ENCODE measurements around the gene TPMT.

The TPMT gene

GRCh38 chr6:18154507-18155149 lies at the start of gene TPMT:
Gene TPMT (minus strand): TSS chr6:18155077. CDS start chr6:18149127, 5,950 bp downstream.
- H3K4me3 ChIP-seq (ENCODE audit: low read depth, low read length): peak within 1 kb of the TSS; percentile 90
- TF ChIP-seq CTCF (IDR thresholded peaks at IDR 0.05; ENCODE audit: insufficient read depth, low read depth, low read length, missing control alignments): no peak
- peak; percentile 11 for DNase-seq (ENCODE audit: low read depth)

GRCh38 chr6:18203786-18204185 lies 48.9 kb upstream of the TPMT start:
- no peak for TF ChIP-seq CTCF (IDR thresholded peaks at IDR 0.05; ENCODE audit: insufficient read depth, low read depth, low read length, missing control alignments)
- no peak for DNase-seq (ENCODE audit: low read depth)

GRCh38 chr6:18192026-18192425 lies 37.1 kb upstream of the TPMT start:
- DNase-seq (ENCODE audit: low read depth): no peak
- H3K4me3 ChIP-seq (ENCODE audit: low read depth, low read length): no peak overlapping the region
- no peak for TF ChIP-seq CTCF (IDR thresholded peaks at IDR 0.05; ENCODE audit: insufficient read depth, low read depth, low read length, missing control alignments)

More at GRCh38 chr6:18203786-18204185, 48.9 kb upstream of the TPMT start:
- no peak overlapping the region for H3K4me3 ChIP-seq (ENCODE audit: low read depth, low read length)

GRCh38 chr6:18189196-18189595 lies 34.3 kb upstream of the TPMT start:
- no peak for TF ChIP-seq CTCF (IDR thresholded peaks at IDR 0.05; ENCODE audit: insufficient read depth, low read depth, low read length, missing control alignments)
- H3K4me3 ChIP-seq (ENCODE audit: low read depth, low read length): no peak overlapping the region
- no peak for DNase-seq (ENCODE audit: low read depth)

- no peak for DNase-seq (ENCODE audit: low read depth)
- no peak overlapping the region for H3K4me3 ChIP-seq (ENCODE audit: low read depth, low read length)
- TF ChIP-seq CTCF (IDR thresholded peaks at IDR 0.05; ENCODE audit: insufficient read depth, low read depth, low read length, missing control alignments): no peak
These were observed 32.8 kb upstream of the TPMT start for GRCh38 chr6:18187701-18188100.

- no peak overlapping the region for H3K4me3 ChIP-seq (ENCODE audit: low read depth, low read length)
- peak; percentile 3 for DNase-seq (ENCODE audit: low read depth)
- TF ChIP-seq CTCF (IDR thresholded peaks at IDR 0.05; ENCODE audit: insufficient read depth, low read depth, low read length, missing control alignments): no peak
These were observed 31.8 kb upstream of the TPMT start for GRCh38 chr6:18186540-18187250.

Measured in GM12865 (cell line).